PC-3 (cell line): ENCODE results near the gene KCNQ5. TPM values are rescaled to one million over a fixed set of nuclear protein-coding genes. Genes with fewer than 3 reads are reported as not detected.
A peak's percentile ranks its signal among the peaks of the same experiment; 100 is the strongest.

Source experiments
- ATAC-seq: fragments of 200-7000 bp; cut with Tn5 transposase; 2 replicates; pipeline ENCODE4 v1.9.1; 2020; ENCODE audit warnings: mild to moderate bottlenecking, moderate library complexity
- BruUV-seq: library from RNA; stranded (reverse); fragments of 400-500 nt; replicated peaks from 2 replicates; lab custom pipeline; 2021; lab: Mats Ljungman, UMichigan
- CTCF ChIA-PET: fragments of 300-600 bp; sonication (Branson Sonifier 250); formaldehyde crosslinking; loops from one replicate; lab custom pipeline; 2022; ENCODE audit warnings: antibody characterized with exemption; lab: Charles Lee
- POLR2A ChIA-PET: fragments of 300-600 bp; sonication (Branson Sonifier 250); formaldehyde crosslinking; loops from one replicate; lab custom pipeline; 2022; ENCODE audit warnings: antibody characterized with exemption; ENCODE audit not compliant: unreplicated experiment; lab: Charles Lee
- DNase-seq: peaks from one replicate; pipeline ENCODE4 v3.0.0-alpha.2; 2015
- H2AFZ ChIP-seq: fragments of 300-600 bp; sonication (generic); 2 replicates; pipeline ENCODE4 v1.6.0; 2016; ENCODE audit warnings: antibody characterized with exemption, low read length
- H3F3A ChIP-seq: fragments of 300-600 bp; sonication (generic); one replicate; pipeline ENCODE4 v1.6.0; 2017; ENCODE audit warnings: antibody characterized with exemption, low read length, control low read depth, mild to moderate bottlenecking; ENCODE audit not compliant: unreplicated experiment
- H3K27ac ChIP-seq: fragments of 300-600 bp; sonication (generic); 2 replicates; pipeline ENCODE4 v1.5.1; 2016; ENCODE audit warnings: mild to moderate bottlenecking, low read length
- H3K27me3 ChIP-seq: fragments of 300-600 bp; sonication (generic); 2 replicates; pipeline ENCODE4 v1.6.1; 2016; ENCODE audit warnings: low read length, mixed read lengths
- H3K36me3 ChIP-seq: fragments of 300-600 bp; sonication (generic); 2 replicates; pipeline ENCODE4 v1.6.1; 2016; ENCODE audit warnings: low read depth, mixed run types, low read length, mixed read lengths
- H3K4me1 ChIP-seq: fragments of 300-600 bp; sonication (generic); 2 replicates; pipeline ENCODE4 v1.5.1; 2016; ENCODE audit warnings: low read length; ENCODE audit not compliant: insufficient read depth
- H3K4me2 ChIP-seq: fragments of 300-600 bp; sonication (generic); 2 replicates; pipeline ENCODE4 v1.6.0; 2016; ENCODE audit warnings: low read length
- H3K4me3 ChIP-seq: fragments of 300-600 bp; sonication (generic); 2 replicates; pipeline ENCODE4 v1.5.1; 2016; ENCODE audit warnings: mild to moderate bottlenecking, low read length, mixed read lengths
- H3K79me2 ChIP-seq: fragments of 300-600 bp; sonication (generic); 2 replicates; pipeline ENCODE4 v1.6.1; 2017; ENCODE audit warnings: low read length, mixed read lengths
- H3K9ac ChIP-seq: fragments of 300-600 bp; sonication (generic); 2 replicates; pipeline ENCODE4 v1.6.0; 2016; ENCODE audit warnings: mild to moderate bottlenecking, low read length
- H3K9me2 ChIP-seq: fragments of 300-600 bp; sonication (generic); replicated peaks from 2 replicates; pipeline ENCODE4 v1.6.1; 2016; ENCODE audit warnings: mixed run types, low read length, mixed read lengths
- H3K9me3 ChIP-seq: fragments of 300-600 bp; sonication (generic); 2 replicates; pipeline ENCODE4 v1.6.1; 2016; ENCODE audit warnings: low read length, mixed read lengths
- H4K20me1 ChIP-seq: fragments of 300-600 bp; sonication (generic); 2 replicates; pipeline ENCODE4 v1.6.1; 2016; ENCODE audit warnings: low read length, mixed read lengths
- CTCF ChIP-seq: fragments of 300-600 bp; sonication (generic); conservative IDR thresholded peaks from 2 replicates; pipeline ENCODE4 v1.5.1; 2017; ENCODE audit warnings: antibody characterized with exemption, low read depth, mild to moderate bottlenecking, low read length
- EZH2 ChIP-seq: fragments of 300-600 bp; sonication (generic); IDR thresholded peaks from one replicate; pipeline ENCODE4 v1.6.1; 2017; ENCODE audit warnings: antibody characterized with exemption, mild to moderate bottlenecking, low read length; ENCODE audit not compliant: unreplicated experiment
- EZH2phosphoT487 ChIP-seq: fragments of 300-600 bp; sonication (generic); IDR thresholded peaks from 2 replicates; pipeline ENCODE4 v1.6.1; 2018; ENCODE audit warnings: mild to moderate bottlenecking, antibody characterized with exemption, low read length, borderline replicate concordance
- intact Hi-C: fragments of 100-400 bp; cut with micrococcal nuclease; formaldehyde crosslinking; loops from 2 replicates; pipeline ENCODE4 v1.9.0; 2023
- total RNA-seq: library from RNA; depleted of rRNA; stranded (reverse); fragments of >200 nt; gene quantifications from 2 replicates; pipeline ENCODE4 v1.2.3, GENCODE V29; 2014

Gene KCNQ5
- total RNA-seq, 1 experiment from 2014 or later = not detected

DNA sequence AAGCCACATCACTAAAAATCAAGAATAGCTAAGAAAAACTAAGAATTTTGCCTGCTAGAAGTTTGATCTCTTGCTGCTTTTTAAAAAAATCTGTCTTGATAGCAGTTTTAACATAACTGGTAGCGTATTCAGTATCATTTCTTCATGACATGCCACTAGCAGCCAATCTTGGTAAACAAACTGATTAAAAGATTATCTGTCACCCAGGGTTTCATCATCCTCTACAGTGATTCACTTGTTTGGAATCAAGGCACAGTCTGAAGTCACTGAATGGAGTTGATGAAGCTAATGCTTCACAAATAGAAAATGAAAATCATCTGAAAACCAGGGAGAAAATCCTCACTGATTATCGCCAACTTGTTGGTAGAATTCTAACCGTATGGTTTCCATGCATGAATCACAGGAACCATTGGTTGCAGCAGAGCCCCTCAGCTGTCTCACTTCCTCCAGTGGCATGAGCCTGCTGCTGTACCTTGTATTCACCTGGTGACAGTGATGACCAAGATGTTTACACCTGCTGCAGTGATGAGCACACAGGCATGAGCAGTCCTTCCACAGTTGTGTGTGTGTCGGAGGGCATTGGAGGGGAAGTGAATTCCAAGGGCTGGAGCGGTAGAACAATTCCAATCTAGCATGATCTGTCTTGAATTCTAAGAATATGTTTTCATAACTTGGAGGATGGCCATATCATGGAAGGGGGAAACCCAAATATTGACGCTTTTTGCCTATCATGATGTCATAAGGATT lies 328.4 kb downstream of the KCNQ5 start:
- ATAC-seq (peak; percentile 63), DNase-seq (peak; percentile 81)
- Histone ChIP-seq H3K4me2 (peak overlapping the region; percentile 34), H3K9ac (no peak overlapping the region), H3K4me3 (no peak overlapping the region), H4K20me1 (no peaks in the 10 kb centered on the region), H3K27ac (peak overlapping the region; percentile 52), H3K27me3 (no peaks in the 10 kb centered on the region), H3K36me3 (no peaks in the 10 kb centered on the region), H3K9me3 (no peaks in the 10 kb centered on the region), H2AFZ (0 out of 2 replicates have a peak overlapping the region, but pooled peaks have one; percentile 2), H3K4me1 (peaks cover 42% of the 10 kb centered on the region), H3K9me2 (no peaks in the 10 kb centered on the region), H3F3A (no peaks in the 10 kb centered on the region), H3K79me2 (no peaks in the 10 kb centered on the region)
- no TSS peak for BruUV-seq
- TF ChIP-seq EZH2 (no peak), CTCF (no peak), EZH2phosphoT487 (no peak)
- intact Hi-C loops = loop anchor here (5.0 kb wide), 1 partner anchor 123 kb away; no protein-coding TSS in a partner anchor
- ChIA-PET POLR2A (interaction anchor here (0.5 kb wide), 1 partner anchor 369 kb away, joined by 5 read pairs; no protein-coding TSS in a partner anchor), CTCF (no interaction called here)

DNA sequence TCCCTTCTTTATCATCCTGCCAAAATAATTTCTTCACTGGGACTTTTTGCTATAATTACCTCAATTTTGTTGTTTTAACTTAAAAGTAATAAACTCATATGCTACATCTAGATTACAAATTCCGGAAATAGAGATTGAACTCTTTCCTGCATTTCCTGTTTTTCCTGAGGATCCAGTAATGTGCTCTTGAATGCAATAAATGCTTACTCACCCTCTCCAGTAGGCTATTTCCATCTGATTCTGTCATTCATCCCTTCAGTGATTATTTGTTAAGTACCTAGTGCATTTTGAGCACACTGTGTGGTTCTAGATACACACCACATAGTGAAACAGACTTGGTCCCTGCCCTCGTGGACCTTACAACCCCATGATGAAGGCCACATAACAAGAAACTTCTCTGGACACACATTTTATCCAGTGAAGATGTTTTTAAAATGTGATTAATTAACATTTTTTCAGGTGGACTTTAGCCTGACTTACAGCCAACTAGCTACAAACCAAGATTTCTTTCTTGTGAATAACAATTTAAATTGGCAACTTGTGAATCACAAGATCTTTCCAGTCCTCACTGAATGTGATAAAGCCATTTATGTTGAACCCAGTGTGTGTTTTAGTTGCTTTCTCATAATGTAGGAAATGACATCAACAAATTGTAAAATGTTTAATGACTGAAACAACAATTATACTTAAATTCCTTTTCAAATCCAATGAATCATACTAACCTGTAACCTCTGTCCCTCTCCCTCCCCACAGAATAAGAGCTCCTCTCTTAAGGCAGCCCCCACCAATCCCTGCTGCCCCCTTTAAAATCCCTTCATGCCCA lies 331.2 kb downstream of the KCNQ5 start:
- TF ChIP-seq EZH2phosphoT487 = no peak
- TF ChIP-seq EZH2 = no peak
- TF ChIP-seq CTCF = no peak
- ChIA-PET CTCF (interaction anchor here (1.0 kb wide), 1 partner anchor 10 kb away, joined by 5 read pairs; no protein-coding TSS in a partner anchor), POLR2A (interaction anchor here (0.7 kb wide), 1 partner anchor 1186 kb away, joined by 4 read pairs; no protein-coding TSS in a partner anchor)
- peaks cover 42% of the 10 kb centered on the region for H3K4me1 ChIP-seq
- peak; percentile 74 for ATAC-seq
- peak; percentile 90 for DNase-seq
- no peak overlapping the region for H3K4me3 ChIP-seq
- intact Hi-C loops = loop anchor here (5.0 kb wide), 1 partner anchor 126 kb away; no protein-coding TSS in a partner anchor
- peak overlapping the region; percentile 86 for H3K27ac ChIP-seq
- H3K79me2 ChIP-seq = no peaks in the 10 kb centered on the region
- H3K27me3 ChIP-seq = no peaks in the 10 kb centered on the region
- no peaks in the 10 kb centered on the region for H3K9me3 ChIP-seq
- H3K36me3 ChIP-seq = no peaks in the 10 kb centered on the region
- H4K20me1 ChIP-seq = no peaks in the 10 kb centered on the region
- no peak overlapping the region for H2AFZ ChIP-seq
- BruUV-seq = no TSS peak
- H3K9ac ChIP-seq = peak overlapping the region; percentile 39
- H3F3A ChIP-seq = no peaks in the 10 kb centered on the region
- H3K9me2 ChIP-seq = no peaks in the 10 kb centered on the region
- H3K4me2 ChIP-seq = peak overlapping the region; percentile 37; the same call in 1 of the 2 replicates
